IPS-18a (cell line): ENCODE results near the gene KLHL40.
A peak's percentile ranks its signal among the peaks of the same experiment; 100 is the strongest.

ENCODE experiments used
- H3K27ac ChIP-seq: one replicate; pipeline ENCODE4 v1.5.1; 2013; ENCODE audit warnings: low read length
- H3K27me3 ChIP-seq: one replicate; pipeline ENCODE4 v1.6.1; 2013; ENCODE audit warnings: mild to moderate bottlenecking, low read length; ENCODE audit not compliant: control insufficient read depth, insufficient read depth
- H3K36me3 ChIP-seq: one replicate; pipeline ENCODE4 v1.6.1; 2013; ENCODE audit warnings: low read depth, low read length; ENCODE audit not compliant: control insufficient read depth
- H3K4me1 ChIP-seq: one replicate; pipeline ENCODE4 v1.6.1; 2013; ENCODE audit warnings: low read depth, low read length; ENCODE audit not compliant: control insufficient read depth
- H3K4me3 ChIP-seq: one replicate; pipeline ENCODE4 v1.5.1; 2013; ENCODE audit warnings: low read length
- H3K9ac ChIP-seq: one replicate; pipeline ENCODE4 v1.6.1; 2013; ENCODE audit warnings: mild to moderate bottlenecking, low read length, moderate library complexity
- H3K9me3 ChIP-seq: one replicate; pipeline ENCODE4 v1.6.1; 2013; ENCODE audit warnings: low read depth, low read length; ENCODE audit not compliant: control insufficient read depth

KLHL40 gene

DNA sequence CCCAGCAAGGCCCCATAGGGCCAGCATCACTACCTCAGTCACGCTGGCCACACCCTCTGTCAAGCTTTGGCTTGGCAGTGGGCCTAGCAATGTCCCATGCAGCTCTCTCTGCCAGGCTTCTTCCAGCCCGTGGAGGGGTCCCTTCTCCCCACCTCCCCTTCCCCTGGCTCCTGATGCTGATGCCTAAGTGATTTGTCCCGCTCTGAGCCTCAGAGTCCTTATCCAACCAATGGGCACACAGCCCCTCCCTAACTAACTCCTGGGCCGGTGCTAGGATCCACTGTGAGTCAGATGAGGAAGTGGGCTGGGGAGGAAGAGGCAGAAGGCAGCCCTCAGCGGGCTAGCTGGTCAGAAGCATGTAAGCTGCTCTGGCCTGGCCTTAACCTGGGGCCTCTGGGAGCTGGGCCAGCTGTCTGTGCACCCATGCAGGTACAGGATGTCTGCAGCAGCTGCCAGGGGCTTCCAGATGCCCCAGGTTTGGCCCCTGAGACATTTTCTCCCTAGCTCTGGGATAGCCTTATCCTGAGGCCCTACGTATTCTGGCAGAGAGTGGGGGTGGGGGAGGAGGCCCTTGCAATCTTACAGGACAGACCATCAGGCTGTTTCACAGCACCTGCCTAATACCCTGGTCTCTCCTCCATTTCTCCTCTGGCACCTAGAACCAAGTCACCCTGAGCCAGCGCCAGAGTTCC lies 32.6 kb upstream of the KLHL40 start:
- H3K36me3 ChIP-seq, result peaks cover 7% of the 10 kb centered on the region
- H3K27ac ChIP-seq, result no peak overlapping the region
- no peak overlapping the region for H3K4me3 ChIP-seq
- peaks cover 27% of the 10 kb centered on the region for H3K4me1 ChIP-seq
- no peak overlapping the region for H3K9ac ChIP-seq
- H3K9me3 ChIP-seq, result no peaks in the 10 kb centered on the region
- no peaks in the 10 kb centered on the region for H3K27me3 ChIP-seq

DNA sequence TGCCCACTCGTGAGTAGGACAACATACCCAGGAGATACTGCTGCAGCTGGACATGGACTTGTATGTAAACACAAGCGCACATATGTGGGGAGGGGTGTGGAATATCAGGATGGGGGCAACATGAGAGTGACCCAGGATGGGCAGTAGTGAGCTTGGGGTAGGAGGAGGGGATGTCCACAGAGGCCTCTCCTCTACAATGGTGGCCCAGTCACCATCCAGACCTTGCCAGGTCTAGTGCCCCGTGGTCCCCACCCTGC lies 32.1 kb upstream of the KLHL40 start:
- Histone ChIP-seq H3K4me1 (peaks cover 24% of the 10 kb centered on the region), H3K9me3 (no peaks in the 10 kb centered on the region), H3K36me3 (peaks cover 6% of the 10 kb centered on the region), H3K27ac (no peak overlapping the region), H3K9ac (no peak overlapping the region), H3K4me3 (peak overlapping the region; percentile 57), H3K27me3 (no peaks in the 10 kb centered on the region)

GRCh38 chr3:42653560-42654330 lies 31.6 kb upstream of the KLHL40 start, which contains the start of gene ZBTB47:
ZBTB47 (plus strand) TSS chr3:42653697; CDS start chr3:42658356, 4,659 bp downstream.
- peak within 1 kb of the TSS; percentile 49 for H3K9ac ChIP-seq

DNA sequence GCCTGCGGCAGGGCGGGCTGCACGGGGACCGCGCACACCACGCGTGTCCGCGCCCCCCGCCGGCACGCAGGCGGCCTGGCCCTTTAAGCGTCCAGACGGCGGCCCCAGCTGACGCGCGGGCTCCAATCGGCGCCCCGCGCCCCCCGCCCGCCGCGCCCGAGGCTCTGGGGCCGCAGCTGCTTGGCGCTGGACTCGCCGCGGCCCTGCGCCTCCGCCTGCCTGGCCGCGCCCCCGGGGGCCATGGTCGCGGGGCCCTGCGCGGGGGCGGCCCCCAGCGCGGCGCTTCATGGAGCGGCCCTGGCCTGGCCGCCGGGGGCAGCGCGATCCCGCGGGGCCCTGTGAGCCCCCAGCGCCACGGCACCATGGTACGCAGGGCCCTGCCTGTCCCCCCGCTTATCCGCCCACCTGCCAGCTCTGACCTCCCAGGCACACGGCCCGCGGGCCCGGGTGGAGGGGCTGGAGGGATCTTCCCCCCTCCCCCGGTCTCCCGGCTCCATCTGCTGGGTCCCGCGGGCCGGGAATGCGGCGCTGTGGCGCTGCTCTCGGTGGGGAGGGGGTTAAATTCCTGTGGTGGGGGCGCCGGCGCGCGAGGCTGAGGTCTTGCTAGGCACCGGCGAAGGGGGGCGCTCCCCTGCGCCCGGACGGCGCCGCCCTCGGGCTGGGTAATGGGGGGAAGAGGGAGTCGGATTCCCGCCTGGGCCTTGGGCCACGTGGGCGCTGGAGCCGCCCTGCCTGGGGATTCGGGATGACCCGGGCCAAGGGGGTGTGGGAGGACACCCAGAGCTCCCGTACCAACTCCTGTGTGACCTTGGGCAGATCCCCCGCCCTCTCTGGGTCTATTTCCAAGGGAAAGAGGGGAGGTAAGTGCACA lies 30.8 kb upstream of the KLHL40 start:
- H3K4me1 ChIP-seq, result peaks cover 24% of the 10 kb centered on the region
- H3K4me3 ChIP-seq, result peak overlapping the region; percentile 57
- H3K27ac ChIP-seq, result no peak overlapping the region
- no peaks in the 10 kb centered on the region for H3K36me3 ChIP-seq
- H3K9me3 ChIP-seq, result no peaks in the 10 kb centered on the region
- H3K27me3 ChIP-seq, result no peaks in the 10 kb centered on the region
- H3K9ac ChIP-seq, result peak overlapping the region; percentile 49

More at GRCh38 chr3:42653560-42654330, 31.6 kb upstream of the KLHL40 start, which contains the start of gene ZBTB47:
- peaks cover 24% of the 10 kb centered on the region for H3K4me1 ChIP-seq
- peaks cover 5% of the 10 kb centered on the region for H3K36me3 ChIP-seq
- H3K27me3 ChIP-seq, result no peaks in the 10 kb centered on the region
- no peak within 1 kb of the TSS for H3K27ac ChIP-seq
- H3K9me3 ChIP-seq, result no peaks in the 10 kb centered on the region
- peak within 1 kb of the TSS; percentile 57 for H3K4me3 ChIP-seq

GRCh38 chr3:42655331-42655888 lies 29.9 kb upstream of the KLHL40 start:
- Histone ChIP-seq H3K9ac (peak overlapping the region; percentile 49), H3K9me3 (no peaks in the 10 kb centered on the region), H3K27me3 (no peaks in the 10 kb centered on the region), H3K27ac (no peak overlapping the region), H3K4me1 (peaks cover 24% of the 10 kb centered on the region), H3K36me3 (no peaks in the 10 kb centered on the region), H3K4me3 (peak overlapping the region; percentile 49)

DNA sequence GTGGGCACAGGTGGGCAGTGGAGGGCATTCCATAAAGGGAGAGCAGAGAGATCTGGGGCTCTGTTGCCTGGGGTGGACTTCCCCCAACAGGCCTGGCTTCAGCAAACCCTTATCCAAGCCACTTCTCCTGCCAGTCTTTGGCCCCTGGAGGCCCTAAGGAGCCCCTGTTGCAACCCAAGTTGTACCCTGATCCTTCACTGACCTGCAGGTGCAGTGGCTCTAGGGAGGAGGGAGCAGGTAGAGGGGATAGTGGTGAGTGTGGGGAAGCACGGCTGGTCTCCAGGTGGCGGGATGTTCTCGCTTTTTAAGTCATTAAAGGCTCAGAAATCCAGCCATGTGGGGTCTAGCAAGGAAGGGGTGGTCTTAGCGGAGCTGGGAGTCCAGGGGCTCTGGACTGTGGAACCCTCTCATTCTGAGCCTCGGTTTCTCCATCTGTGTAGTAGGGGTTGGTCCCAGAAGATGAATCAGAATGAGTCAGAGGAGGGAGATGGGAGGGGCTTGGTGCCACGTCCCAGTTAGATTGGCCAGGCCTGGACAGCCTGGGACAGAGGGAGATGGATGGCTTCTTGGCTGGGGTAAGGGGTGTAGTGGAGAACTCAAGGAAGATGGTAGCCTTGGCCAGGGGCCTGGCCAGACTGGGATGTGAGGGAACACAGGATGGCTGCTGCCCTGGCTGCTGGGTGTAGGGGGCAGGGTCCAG lies 29.2 kb upstream of the KLHL40 start:
- Histone ChIP-seq H3K9me3 (no peaks in the 10 kb centered on the region), H3K4me3 (no peak overlapping the region), H3K36me3 (no peaks in the 10 kb centered on the region), H3K9ac (no peak overlapping the region), H3K4me1 (peaks cover 21% of the 10 kb centered on the region), H3K27me3 (no peaks in the 10 kb centered on the region), H3K27ac (no peak overlapping the region)

DNA sequence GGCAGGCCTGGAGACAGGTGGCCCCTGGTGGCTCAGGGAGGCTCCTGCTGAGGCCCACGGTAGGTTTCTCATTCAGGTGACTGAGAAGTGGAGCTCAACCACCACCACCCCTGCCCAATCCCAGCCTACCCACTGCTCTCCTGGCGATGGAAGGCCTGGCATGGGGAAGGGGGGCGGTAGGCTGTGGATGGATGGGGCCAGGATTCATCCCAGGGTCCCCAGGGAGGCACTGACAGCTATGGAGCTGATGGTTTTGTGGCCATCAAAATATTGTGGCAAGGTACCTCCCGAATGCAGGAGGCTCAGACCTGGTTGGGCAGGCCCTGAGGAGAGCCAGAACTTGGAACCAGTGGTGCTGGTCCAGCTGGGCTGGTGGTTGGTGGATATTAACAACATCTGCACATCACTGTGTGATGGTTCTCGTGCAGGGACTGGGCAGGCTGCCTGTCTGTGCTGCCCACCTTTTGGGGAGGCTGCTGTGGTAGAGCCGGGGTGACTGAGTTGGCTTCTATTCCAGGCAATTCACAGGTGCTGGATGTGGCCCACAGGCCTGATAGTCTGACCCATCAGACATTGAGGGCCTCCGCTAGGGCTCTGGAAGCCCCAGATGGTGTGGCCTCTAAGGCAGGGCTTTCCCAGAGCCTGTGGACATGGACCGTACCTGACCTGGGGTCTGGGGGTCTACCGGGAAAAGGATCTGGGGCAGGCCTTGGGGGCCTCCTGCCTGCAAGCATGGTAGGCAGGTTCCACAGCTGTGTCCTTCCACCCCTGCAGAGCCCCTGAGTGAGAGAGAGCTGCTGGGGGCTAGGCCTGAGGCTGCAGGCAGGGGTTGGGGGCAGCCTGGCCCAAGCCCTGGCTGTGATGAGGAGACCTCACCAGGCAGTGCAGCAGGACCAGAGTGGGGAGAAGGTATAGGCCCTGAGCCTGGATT lies 28.4 kb upstream of the KLHL40 start:
- Histone ChIP-seq H3K27ac (no peak overlapping the region), H3K9ac (no peak overlapping the region), H3K4me3 (no peak overlapping the region), H3K36me3 (no peaks in the 10 kb centered on the region), H3K9me3 (no peaks in the 10 kb centered on the region), H3K4me1 (peaks cover 13% of the 10 kb centered on the region), H3K27me3 (no peaks in the 10 kb centered on the region)

DNA sequence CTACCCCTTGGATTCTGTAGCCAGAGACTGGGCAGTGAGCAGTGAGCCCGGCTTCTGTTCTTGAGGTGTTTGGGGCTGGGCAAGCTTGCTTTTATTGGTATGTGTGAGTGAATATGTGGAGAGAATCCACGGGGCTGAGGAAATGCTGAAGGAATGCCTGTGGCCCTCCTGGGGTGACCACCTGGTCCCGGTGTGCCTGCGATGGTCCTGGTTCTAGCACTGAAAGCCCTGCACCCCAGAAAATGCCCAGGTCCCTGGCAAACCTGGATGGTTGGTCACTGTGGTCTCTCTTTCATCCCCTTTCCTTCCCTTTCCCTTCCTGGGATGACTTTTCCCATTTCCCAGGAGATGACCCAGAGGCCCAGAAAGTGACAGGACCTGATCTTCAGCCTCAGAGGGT lies 27.7 kb upstream of the KLHL40 start:
- Histone ChIP-seq H3K4me3 (no peak overlapping the region), H3K36me3 (no peaks in the 10 kb centered on the region), H3K9me3 (no peaks in the 10 kb centered on the region), H3K4me1 (peaks cover 13% of the 10 kb centered on the region), H3K27me3 (no peaks in the 10 kb centered on the region), H3K27ac (no peak overlapping the region), H3K9ac (no peak overlapping the region)

DNA sequence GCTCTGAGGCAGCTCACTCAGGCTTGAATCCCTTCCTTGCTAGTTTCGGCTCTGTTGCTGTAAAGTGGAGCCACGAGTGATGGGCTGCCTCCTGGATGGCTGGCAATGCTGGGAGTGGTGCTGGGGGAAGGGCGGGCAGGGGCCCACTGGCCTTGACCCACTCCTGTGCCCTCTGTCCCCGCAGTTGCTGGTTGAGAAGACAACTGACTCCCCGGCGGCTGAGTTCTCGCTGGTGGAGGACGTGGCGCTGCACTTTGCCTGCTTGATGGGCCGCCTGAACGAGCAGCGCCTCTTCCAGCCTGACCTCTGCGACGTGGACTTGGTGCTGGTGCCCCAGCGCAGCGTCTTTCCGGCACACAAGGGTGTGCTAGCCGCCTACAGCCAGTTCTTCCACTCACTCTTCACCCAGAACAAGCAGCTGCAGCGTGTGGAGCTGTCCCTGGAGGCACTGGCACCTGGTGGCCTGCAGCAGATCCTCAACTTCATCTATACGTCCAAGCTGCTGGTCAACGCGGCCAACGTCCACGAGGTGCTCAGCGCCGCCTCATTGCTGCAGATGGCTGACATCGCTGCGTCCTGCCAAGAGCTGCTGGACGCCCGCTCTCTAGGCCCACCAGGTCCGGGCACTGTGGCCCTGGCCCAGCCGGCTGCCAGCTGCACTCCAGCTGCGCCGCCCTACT lies 27.1 kb upstream of the KLHL40 start:
- Histone ChIP-seq H3K36me3 (no peaks in the 10 kb centered on the region), H3K27ac (no peak overlapping the region), H3K4me3 (no peak overlapping the region), H3K4me1 (peaks cover 9% of the 10 kb centered on the region), H3K27me3 (no peaks in the 10 kb centered on the region), H3K9me3 (no peaks in the 10 kb centered on the region), H3K9ac (no peak overlapping the region)
